AG08395 (cell line): ENCODE measurements around the gene GMNN.
A peak's percentile ranks its signal among the peaks of the same experiment; 100 is the strongest.

Experiments used
- DNase-seq: peaks from one replicate; pipeline ENCODE4 v3.0.0; 2012; ENCODE audit warnings: mixed read lengths, low spot score

GMNN gene

GRCh38 chr6:24807584-24807983 is 32.8 kb downstream of the GMNN start:
- no peak for DNase-seq

- DNase-seq = no peak
Measured at GRCh38 chr6:24809728-24810127, 35.0 kb downstream of the GMNN start.

- no peak for DNase-seq
Measured at GRCh38 chr6:24818346-24818745, 43.6 kb downstream of the GMNN start.

GRCh38 chr6:24821860-24822444 is 47.2 kb downstream of the GMNN start:
- no peak for DNase-seq

- no peak for DNase-seq
Measured at GRCh38 chr6:24822696-24823095, 48.0 kb downstream of the GMNN start.

DNA sequence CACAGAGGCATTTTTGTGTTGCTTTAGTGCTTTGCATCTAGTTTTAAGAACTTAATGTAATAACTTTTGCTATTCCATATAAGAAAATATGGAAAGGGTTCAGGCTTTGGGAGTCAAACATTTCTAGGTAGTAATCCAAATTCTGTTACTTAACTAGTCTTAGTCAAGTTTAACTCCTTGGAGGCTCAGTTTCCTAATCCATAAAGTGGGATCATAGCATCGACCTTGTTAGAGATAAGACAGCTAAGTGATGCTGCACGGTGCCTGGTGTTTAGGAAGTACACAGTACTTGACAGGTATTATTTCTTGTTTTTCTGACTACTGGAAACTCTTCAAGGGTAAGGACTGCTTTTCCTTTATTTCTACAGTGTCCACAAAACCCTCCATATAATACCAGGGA is 48.4 kb downstream of the GMNN start:
- no peak for DNase-seq

DNA sequence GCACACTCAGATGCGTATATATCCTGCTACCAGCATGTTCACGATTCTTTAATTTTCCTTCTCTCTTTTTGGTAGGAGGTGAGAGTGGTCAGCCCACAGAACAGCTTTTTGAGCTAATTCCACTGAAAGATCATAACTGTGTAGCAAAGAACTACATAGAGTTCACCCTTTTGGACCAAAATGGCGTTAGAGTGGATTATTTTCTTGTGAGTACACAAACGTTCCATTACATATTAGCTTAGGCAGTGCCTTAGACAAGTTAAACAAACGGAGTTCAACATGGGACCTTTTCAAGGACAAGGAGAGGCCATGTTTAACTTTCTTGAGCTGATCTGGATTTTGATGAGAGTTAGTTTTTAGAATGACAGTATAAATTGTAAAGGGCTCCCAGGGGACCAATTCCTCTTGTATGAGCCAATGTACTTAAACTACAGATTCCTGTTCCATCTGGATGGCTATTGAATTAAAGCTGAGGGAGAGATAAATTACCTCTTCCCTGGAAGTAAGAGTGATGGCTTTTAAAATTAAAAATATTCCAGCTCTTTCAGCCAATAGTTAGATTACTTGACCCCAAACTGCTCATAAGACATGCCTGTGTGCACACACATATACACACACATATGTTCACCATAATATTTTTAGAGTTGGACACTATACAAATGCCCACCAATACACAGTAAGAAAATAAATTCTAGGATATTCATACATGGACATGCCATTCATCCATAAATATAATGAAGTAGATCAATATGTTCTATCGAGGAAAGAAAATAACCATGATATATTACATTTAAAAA is 49.6 kb downstream of the GMNN start:
- DNase-seq = no peak

GRCh38 chr6:24825130-24825630 is 50.4 kb downstream of the GMNN start:
- DNase-seq = no peak

DNA sequence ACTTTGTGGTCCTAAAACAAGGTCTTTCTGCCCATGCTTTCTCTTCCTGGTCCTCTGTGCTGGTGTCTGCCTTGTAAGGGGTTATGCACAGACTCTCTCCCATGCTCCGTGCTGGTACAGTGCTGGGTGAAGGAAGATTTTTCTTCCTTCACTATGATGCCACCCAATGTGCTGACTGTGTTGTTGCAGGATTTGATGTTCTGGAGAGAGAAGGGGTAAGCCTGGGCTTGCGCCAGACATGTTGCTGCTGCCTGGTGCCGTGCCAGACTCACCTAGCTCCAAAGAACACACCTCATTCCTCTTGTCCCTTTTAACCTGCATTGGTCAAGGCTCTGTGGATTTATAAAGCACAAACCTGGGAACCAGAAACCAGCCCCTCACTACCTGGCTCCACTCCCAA is 52.4 kb downstream of the GMNN start:
- DNase-seq = no peak

DNA sequence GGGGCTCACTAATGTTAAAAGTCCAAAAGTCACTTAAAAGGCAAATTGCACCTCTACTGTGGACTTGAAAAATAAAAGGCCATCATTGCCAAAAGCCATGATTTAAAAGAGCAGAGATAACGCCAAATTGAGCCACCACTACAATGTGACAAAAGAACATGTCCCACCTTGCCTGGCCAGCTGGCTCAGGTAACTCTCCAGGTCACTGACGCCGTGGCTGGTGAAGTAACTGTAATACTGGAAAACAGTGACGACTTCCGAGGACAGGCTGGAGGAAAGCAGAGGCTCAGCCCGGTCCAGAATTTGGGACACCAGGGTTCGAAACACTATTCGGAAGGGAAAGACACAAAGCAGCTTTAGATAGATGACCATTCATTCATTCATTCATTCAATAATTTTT is 53.2 kb downstream of the GMNN start:
- no peak for DNase-seq

DNA sequence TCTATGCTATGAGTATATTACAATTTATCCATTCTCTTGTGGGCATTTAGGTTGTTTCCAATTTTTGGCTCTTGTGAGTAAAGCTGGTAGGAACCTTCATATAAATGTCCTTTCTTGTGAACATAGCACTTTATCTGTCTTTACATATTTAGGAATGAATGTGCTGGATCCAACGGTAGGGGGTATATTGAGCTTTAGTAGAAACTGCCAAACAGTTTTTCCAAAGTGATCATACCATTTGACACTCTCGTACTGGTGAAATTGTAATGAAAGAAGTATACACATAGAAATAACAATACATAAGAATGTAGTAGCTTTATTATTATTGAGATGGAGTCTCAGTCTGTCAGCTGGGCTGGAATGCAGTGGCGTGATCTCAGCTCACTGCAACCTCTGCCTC is 54.9 kb downstream of the GMNN start:
- DNase-seq = no peak

- peak; percentile 67 for DNase-seq
Measured at GRCh38 chr6:24831771-24832716, 57.3 kb downstream of the GMNN start.

DNA sequence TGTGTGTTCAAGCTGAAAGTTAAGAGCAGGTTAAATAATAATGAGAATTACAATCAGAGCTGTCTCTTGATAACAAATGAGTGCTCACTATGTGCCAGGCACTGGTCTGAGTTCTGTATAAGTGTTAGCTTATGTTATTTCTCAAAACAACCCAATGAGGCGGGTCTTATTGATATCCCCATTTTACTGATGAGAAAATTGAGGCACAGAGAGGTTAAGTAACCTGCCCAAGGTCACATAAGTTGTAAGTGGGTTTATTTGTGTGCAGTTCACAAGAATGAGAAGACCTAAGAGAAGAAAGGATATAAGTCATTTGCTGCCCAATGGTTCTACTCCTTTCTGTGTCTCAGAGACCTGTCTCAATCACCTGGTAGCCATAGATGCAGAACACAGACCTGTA is 58.1 kb downstream of the GMNN start:
- no peak for DNase-seq

DNA sequence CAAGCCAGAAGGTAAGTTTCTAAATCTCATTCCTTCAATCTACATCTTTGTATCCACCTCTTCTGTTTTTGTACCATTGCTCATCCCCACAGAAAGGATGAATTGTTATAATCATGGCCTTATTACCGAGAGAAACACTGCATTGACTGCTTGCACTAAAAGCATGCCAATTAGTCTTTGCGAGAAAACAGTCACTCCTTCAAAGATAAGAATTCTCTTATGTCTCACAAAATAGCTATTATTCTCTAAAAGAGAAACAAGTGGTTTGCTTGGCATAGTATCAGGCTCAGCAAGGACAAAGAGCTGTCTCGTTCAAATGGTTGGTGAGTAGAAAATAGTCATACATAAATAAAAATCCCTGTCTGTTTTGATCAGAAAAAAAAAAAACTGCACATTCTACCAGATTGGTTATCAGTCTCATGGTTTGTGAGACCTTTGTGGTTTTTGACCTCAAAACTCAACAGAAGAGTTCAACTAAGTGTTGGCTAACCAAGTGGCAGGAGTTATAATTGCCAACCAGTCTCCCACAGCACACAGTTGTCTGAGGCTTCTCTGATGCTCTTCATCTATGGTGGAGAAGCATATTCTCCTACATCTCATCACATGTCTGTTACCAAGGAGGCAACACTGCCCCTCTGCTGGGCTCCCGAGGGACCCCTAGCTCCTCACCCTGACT is 59.1 kb downstream of the GMNN start:
- DNase-seq = no peak
